ENCODE measurements around the gene CDH22.

Gene CDH22

DNA sequence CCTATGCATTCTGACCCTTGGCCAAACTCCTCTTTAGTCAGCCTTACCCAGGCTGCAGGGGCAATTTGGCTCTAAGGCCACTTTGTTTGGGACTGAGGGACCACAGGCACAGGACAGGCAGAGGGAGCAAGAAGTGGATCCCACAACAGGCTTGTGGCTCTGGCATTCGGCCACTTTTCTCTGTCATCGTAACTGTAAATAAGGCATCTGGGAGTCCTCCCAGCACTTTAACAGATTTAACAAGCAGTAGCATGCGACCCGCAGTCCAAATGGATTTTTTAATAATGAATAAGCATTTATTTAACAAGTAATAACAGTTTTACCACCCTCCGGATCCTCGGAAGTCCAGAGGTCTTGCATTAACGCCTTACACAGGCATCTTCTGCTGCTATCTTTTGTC is 16.1 kb upstream of the CDH22 start:
- DNase-seq (ENCODE audit: low spot score) = no peak

DNA sequence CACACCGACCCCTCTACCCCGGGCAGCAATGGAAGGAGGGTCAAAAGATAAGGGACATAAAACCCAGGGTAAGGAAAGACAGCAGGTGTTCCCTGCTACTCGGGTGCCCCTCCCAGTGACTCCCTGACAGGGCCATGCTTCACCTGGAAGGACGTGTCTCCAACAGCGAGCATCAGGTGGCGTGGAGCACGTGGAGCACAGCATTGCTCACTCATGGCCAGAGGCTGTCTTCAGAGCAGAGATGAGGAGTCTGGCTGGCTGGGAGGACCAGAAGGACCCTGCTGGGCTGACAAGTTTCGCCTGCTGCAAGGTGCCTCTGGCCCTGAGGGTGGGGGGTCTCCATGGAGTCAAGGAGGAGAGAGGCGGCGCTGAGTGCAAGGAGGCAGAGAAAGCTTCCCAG is 15.3 kb upstream of the CDH22 start:
- no peak for DNase-seq (ENCODE audit: low spot score)

GRCh38 chr20:46322641-46323040 is 14.3 kb upstream of the CDH22 start:
- no peak for DNase-seq (ENCODE audit: low spot score)

GRCh38 chr20:46317685-46318177 is 9.4 kb upstream of the CDH22 start:
- DNase-seq (ENCODE audit: low spot score) = no peak

- DNase-seq (ENCODE audit: low spot score) = no peak
These were observed 8.8 kb upstream of the CDH22 start for GRCh38 chr20:46316984-46317684.

- DNase-seq (ENCODE audit: low spot score) = no peak
These were observed 7.0 kb upstream of the CDH22 start for GRCh38 chr20:46315311-46315710.

DNA sequence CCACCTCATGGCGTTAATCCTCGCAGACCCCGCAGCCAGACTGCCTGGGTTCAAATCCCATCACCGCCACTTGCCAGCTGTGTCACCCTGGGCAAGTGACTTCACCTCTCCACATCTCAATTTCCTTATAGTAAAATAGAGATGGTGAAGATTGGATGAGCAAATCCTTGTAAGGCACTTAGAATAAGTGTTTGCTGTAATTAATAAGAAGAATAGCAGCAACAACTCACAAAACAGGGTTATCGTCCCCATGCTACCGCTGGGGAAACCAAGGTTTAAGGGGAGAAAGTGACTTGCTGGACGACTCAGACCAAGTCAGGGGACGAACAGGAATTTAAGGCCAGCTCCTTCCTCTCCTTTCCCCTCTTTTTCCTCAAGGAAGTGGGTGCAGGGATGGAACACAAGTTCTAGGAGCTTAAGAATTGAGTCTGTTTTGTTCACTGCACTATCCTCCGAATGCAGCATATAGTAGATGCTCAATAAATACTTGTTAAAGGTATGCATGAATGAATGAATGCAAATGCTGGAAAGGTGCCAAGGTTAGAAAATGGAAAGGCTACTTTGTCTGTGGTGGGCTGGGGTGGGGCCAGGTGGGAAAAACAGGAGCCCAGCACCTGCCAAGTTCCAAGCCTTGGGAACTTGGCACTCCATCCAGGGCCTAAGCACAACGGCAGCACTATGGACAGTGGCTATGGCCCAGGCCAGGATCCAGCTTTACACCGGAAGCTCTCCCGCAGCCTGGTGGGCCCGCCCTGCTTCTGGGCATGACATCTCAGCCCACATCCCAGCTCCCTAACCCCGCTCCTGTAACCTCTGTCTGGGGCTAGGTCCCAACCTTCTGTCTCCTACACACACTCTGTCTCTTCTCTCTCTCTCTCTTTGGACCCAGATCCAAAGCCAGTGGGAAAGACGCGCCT is 4.9 kb upstream of the CDH22 start:
- no peak for DNase-seq (ENCODE audit: low spot score)

- DNase-seq (ENCODE audit: low spot score) = no peak
These were observed 4.0 kb upstream of the CDH22 start for GRCh38 chr20:46312075-46312944.

- no peak for DNase-seq (ENCODE audit: low spot score)
These were observed 3.4 kb upstream of the CDH22 start for GRCh38 chr20:46311719-46312074.

DNA sequence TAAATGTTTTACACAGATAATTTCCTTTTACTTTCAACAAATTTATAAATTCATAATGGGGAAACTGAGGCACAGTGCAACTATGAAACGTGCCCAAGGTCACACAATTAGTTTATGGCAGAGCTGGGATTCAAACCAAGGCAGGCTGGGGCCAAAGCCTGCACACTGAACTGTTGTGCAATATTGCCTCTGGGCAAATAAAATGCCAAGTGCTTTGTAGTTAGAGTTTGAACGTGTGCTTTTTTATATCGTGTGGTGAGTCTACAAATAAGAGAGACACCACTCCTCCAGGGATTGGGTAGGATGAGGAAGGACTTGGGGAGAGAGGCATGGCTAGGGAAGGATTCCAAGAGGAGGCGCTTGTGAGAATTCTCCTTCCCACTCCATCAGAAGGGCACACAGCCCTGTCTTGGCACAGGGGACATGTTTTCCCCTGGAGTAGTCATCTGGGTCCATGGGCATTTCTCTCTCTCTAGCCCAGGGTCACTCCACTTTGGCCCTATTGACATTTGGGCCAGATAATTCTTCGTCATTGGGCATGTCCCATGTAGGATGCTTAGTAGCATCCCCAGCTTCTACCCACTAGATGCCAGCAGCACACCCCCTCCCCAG is 2.8 kb upstream of the CDH22 start:
- no peak for DNase-seq (ENCODE audit: low spot score)

DNA sequence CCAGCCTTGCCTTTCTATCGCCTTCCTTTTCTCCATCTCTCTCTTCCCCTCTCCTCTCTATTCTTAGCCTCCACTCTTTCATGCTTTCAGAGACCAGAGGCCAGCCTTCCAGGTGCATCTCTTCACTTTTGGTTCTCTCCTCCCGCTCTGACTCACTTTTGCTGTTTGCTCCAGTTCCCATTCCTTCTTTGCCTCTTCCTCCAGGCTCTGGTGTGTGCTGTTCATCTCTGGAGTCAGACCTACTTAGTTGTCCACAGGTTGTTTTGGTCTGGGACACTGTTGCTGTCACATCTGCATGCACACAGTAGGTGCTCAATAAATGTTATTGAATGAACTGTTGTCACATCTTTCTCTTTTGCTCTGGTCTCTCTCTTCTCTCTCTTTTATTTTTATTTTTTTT is 1.6 kb upstream of the CDH22 start:
- DNase-seq (ENCODE audit: low spot score) = no peak

DNA sequence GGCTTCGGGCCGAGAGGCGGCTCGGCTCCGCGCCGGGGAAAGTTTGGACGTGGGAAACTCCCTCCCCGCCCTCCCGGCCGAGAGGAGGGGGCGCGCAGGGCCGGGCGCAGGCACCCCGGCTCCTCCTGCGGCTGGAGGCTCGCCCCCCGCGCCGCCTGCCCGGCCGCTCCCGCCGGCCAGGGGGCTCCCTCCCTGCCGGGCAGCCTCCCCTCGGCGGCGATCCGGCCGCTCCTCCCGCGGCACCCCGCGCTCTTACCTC is 370 bp downstream of the CDH22 start:
- no peak for DNase-seq (ENCODE audit: low spot score)

GRCh38 chr20:46307139-46307998 is 929 bp downstream of the CDH22 start:
- peak; percentile 64 for DNase-seq (ENCODE audit: low spot score)

DNA sequence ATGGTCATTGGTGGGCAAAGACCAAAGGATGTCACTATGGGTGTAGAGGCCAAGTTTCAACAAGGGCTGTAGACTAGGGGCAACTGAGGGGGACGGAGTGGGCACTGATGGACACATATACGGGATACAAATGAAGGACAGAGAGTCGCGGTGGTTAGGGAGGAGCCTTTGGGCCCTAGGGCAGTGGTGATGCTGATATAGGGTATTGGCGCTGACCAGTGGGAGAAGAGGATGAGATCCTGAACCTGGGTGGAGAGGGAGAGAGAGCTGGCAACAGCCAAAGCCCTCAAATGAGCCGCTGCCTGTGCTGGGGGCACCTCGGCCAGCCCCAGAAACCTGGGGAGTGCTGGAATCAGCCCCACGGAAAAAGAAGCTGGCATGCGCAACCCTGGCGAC is 1.6 kb downstream of the CDH22 start:
- DNase-seq (ENCODE audit: low spot score) = no peak

- DNase-seq (ENCODE audit: low spot score) = no peak
These were observed 2.3 kb downstream of the CDH22 start for GRCh38 chr20:46305973-46306360.

GRCh38 chr20:46305331-46305972 is 2.8 kb downstream of the CDH22 start:
- no peak for DNase-seq (ENCODE audit: low spot score)

DNA sequence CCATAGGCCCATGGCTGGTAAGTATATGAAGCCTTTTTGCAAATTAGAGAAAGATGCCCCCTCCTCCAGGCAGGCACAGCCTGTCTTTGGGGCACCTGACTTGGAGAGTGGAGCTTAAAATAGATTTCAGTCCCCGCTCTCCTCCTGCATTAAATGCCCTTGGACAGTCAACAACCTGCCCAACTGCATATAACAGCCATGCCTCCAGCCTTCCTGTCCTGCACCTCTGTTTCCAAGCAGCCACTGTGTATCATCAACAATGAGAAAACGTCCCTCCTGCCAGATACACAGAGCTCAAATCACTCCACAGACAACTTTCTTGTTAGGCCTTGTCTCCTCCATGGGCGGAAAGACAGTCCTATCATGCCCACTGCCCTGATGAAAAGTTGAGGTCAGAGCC is 3.4 kb downstream of the CDH22 start:
- no peak for DNase-seq (ENCODE audit: low spot score)

DNA sequence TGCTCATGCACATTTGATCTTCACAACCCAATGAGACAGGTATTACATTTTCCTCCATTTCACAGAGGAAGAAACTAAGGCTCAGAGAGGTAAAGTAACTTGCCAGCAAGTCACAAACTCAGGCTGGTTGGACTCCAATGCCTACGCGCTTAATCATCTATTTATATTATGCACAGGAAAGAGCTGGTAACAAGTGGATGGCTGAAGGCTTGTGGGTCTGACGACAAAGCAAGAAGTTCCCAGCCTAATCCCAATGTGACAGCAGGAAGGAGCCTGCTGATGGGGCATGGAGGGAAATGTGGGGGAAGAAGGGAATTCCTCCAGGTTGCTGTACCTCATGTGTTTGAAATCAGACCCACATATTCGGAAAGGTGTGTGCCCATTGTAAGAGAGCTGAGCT is 3.9 kb downstream of the CDH22 start:
- peak; percentile 14 for DNase-seq (ENCODE audit: low spot score)

DNA sequence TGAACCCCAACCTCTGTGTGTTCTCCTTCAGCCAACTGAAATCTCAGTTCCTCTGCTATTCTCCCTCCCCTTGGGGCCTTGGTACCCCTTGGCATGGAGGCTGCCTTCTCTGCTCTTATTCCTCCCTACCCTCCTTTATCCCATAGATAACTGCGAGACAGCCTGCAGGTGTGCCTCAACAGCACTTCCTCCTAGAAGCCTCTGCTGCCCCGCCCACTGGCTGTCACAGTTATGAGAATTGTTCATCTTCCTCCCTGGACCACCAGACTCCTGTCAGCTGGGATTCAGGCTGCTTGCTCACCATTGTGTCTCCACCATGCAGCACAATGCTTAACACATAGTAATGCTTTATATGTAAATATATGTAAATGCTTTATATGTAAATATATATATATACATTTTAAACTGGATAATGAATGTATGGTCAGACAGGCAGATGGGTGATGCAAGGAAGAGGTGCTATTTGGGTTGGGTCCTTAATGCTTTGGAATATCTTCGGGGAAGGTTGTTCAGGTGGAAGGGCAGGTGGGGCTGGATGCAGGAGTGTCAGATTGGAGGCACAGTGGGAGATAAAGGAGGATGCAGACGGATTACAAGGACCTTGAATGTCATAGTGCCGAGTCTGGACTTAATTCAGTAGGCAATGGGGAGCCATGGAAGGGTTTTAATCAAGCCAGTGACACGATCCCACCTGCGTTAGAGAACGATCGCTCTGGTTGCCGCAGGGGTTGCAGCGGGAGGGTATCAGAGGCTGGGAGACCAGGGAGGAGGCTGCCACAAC is 4.9 kb downstream of the CDH22 start:
- no peak for DNase-seq (ENCODE audit: low spot score)

GRCh38 chr20:46302106-46302505 is 6.2 kb downstream of the CDH22 start:
- DNase-seq (ENCODE audit: low spot score) = no peak

All from RKO (cell line).